Activated CD8-positive, alpha-beta memory T cell treated with anti-CD3 and anti-CD28 coated beads, Interleukin-2, amount 50 U/mL, for 1 hour (primary cell): ENCODE measurements around the gene FAM163B.

Experiments used
- DNase-seq: peaks from one replicate; pipeline ENCODE4 v3.0.0-alpha.2; 2020; ENCODE audit errors: extremely low read depth

FAM163B gene

GRCh38 chr9:133599470-133600173, 9.6 kb downstream of the FAM163B start:
- DNase-seq: no peak

GRCh38 chr9:133598978-133599377, 10.2 kb downstream of the FAM163B start:
- DNase-seq: no peak

GRCh38 chr9:133597316-133597957, 11.8 kb downstream of the FAM163B start:
- no peak for DNase-seq

GRCh38 chr9:133595910-133596309, 13.3 kb downstream of the FAM163B start:
- no peak for DNase-seq

GRCh38 chr9:133594310-133594709, 14.9 kb downstream of the FAM163B start:
- DNase-seq: no peak

- no peak for DNase-seq
Observed at GRCh38 chr9:133593587-133594253, 15.5 kb downstream of the FAM163B start.

- no peak for DNase-seq
Observed at GRCh38 chr9:133592731-133593409, 16.3 kb downstream of the FAM163B start.

GRCh38 chr9:133591985-133592384, 17.2 kb downstream of the FAM163B start:
- DNase-seq: no peak

- DNase-seq: no peak
Observed at GRCh38 chr9:133591116-133591910, 17.9 kb downstream of the FAM163B start.

- DNase-seq: no peak
Observed at GRCh38 chr9:133590231-133590855, 18.8 kb downstream of the FAM163B start.

GRCh38 chr9:133589454-133590227, 19.5 kb downstream of the FAM163B start:
- DNase-seq: no peak

GRCh38 chr9:133587466-133587865, 21.7 kb downstream of the FAM163B start:
- DNase-seq: no peak

- no peak for DNase-seq
Observed at GRCh38 chr9:133587051-133587450, 22.1 kb downstream of the FAM163B start.

- no peak for DNase-seq
Observed at GRCh38 chr9:133585481-133586351, 23.5 kb downstream of the FAM163B start.

GRCh38 chr9:133584559-133585476, 24.4 kb downstream of the FAM163B start:
- no peak for DNase-seq

GRCh38 chr9:133584167-133584558, 25.0 kb downstream of the FAM163B start:
- no peak for DNase-seq

- DNase-seq: no peak
Observed at GRCh38 chr9:133583586-133583985, 25.6 kb downstream of the FAM163B start.

GRCh38 chr9:133583111-133583510, 26.1 kb downstream of the FAM163B start:
- DNase-seq: no peak
